ENCODE data around the gene HEPHL1.
"Not testable (repeated sequence)": the region's sequence is repeated elsewhere in the genome, so short reads cannot be mapped to it uniquely, and the experiment has no call there.

Gene HEPHL1

GRCh38 chr11:94149431-94150017 is 128.4 kb downstream of the HEPHL1 start:
- no peak for DNase-seq (ENCODE audit: low read depth in 2 of 3, low spot score in 2 of 3)

DNA sequence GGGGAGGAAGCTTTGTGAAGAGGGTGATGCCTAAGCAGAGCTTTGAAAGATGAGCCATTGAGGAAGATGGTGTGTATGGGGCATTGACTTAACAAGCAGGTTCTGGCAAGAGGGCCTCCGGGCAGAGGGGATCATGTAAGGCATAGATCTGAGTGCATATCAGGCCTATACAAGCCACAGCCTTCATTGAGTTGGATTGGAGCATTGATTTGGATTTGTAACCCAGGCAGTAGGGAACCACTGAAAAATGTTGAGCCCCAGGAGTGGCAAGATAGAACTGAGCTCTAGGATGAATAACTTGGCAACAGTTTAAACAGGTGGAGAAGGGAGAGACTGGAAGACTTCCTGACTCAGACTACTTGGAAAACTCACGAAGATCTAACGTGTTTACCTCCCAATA is 128.9 kb downstream of the HEPHL1 start:
- DNase-seq (ENCODE audit: low read depth in 2 of 3, low spot score in 2 of 3): no peak

GRCh38 chr11:94150704-94151685 is 129.8 kb downstream of the HEPHL1 start:
- no peak for DNase-seq (ENCODE audit: low read depth in 2 of 3, low spot score in 2 of 3)

- no peak for DNase-seq (ENCODE audit: low read depth in 2 of 3, low spot score in 2 of 3)
Measured at GRCh38 chr11:94151903-94152677, 130.9 kb downstream of the HEPHL1 start.

- no peak for DNase-seq (ENCODE audit: low read depth in 2 of 3, low spot score in 2 of 3)
Measured at GRCh38 chr11:94152678-94153065, 131.5 kb downstream of the HEPHL1 start.

DNA sequence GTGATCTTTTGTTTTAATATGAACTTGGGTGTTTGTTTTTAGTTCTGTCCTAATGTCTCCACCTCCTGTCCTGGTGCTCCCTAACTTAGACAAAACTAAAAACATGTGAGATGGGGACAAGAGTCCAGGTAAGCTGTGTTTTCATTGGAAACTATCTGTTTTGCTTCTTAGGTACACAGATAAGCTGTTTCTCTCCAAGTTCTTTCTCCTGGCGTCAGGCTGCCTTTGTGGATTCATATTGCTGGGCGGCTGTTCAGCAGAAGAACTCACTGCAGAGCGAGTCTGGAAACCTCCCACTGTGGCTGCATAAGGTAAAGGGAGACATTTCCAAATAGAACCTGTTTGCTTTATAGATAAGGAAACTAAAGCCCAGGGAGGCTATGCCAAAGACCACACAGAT is 132.2 kb downstream of the HEPHL1 start:
- no peak for DNase-seq (ENCODE audit: low read depth in 2 of 3, low spot score in 2 of 3)

- DNase-seq (ENCODE audit: low read depth in 2 of 3, low spot score in 2 of 3): no peak
Measured at GRCh38 chr11:94154095-94154856, 133.1 kb downstream of the HEPHL1 start.

- not testable (repeated sequence) for DNase-seq (ENCODE audit: low read depth in 2 of 3, low spot score in 2 of 3)
Measured at GRCh38 chr11:94157339-94157738, 136.2 kb downstream of the HEPHL1 start.

Measured in activated CD8-positive, alpha-beta memory T cell treated with anti-CD3 and anti-CD28 coated beads for 48 hours (primary cell).